Mesendoderm (in vitro differentiated cells): Measurements from ENCODE around the gene COL28A1. TPM values are rescaled to one million over a fixed set of nuclear protein-coding genes. Genes with fewer than 3 reads are reported as not detected.
A peak's percentile ranks its signal among the peaks of the same experiment; 100 is the strongest.

Experiments used
- DNase-seq: peaks from one replicate; pipeline ENCODE4 v3.0.0; 2013
- H2AK5ac ChIP-seq: 2 replicates; pipeline ENCODE4 v1.6.1; 2013; ENCODE audit warnings: low read length, inconsistent platforms
- H2BK120ac ChIP-seq: 2 replicates; pipeline ENCODE4 v1.6.1; 2013; ENCODE audit warnings: low read depth, mild to moderate bottlenecking, low read length, moderate library complexity, mixed read lengths
- H2BK15ac ChIP-seq: replicated peaks from 2 replicates; pipeline ENCODE4 v1.6.1; 2013; ENCODE audit warnings: low read depth, mild to moderate bottlenecking, moderate library complexity
- H2BK5ac ChIP-seq: 2 replicates; pipeline ENCODE4 v1.6.1; 2013; ENCODE audit warnings: low read length, inconsistent platforms
- H3K18ac ChIP-seq: 2 replicates; pipeline ENCODE4 v1.6.1; 2013; ENCODE audit warnings: mild to moderate bottlenecking, low read length, mixed read lengths
- H3K23ac ChIP-seq: one replicate; pipeline ENCODE4 v1.6.1; 2013; ENCODE audit warnings: low read length
- H3K27ac ChIP-seq: 2 replicates; pipeline ENCODE4 v1.5.1; 2013; ENCODE audit warnings: low read depth, mild to moderate bottlenecking, inconsistent platforms, low read length, moderate library complexity
- H3K27me3 ChIP-seq: 2 replicates; pipeline ENCODE4 v1.6.1; 2013; ENCODE audit warnings: low read length, control low read depth, mild to moderate bottlenecking, inconsistent platforms; ENCODE audit not compliant: insufficient read depth, poor library complexity
- H3K36me3 ChIP-seq: 2 replicates; pipeline ENCODE4 v1.6.1; 2013; ENCODE audit warnings: low read length, inconsistent platforms; ENCODE audit not compliant: control insufficient read depth, insufficient read depth
- H3K4ac ChIP-seq: one replicate; pipeline ENCODE4 v1.6.1; 2013; ENCODE audit warnings: low read depth, mild to moderate bottlenecking, low read length, moderate library complexity
- H3K4me1 ChIP-seq: 2 replicates; pipeline ENCODE4 v1.6.1; 2013; ENCODE audit warnings: low read depth, low read length, inconsistent platforms; ENCODE audit not compliant: control insufficient read depth
- H3K4me2 ChIP-seq: 2 replicates; pipeline ENCODE4 v1.6.1; 2013; ENCODE audit warnings: low read length
- H3K4me3 ChIP-seq: 2 replicates; pipeline ENCODE4 v1.5.1; 2013; ENCODE audit warnings: mild to moderate bottlenecking, low read length
- H3K56ac ChIP-seq: one replicate; pipeline ENCODE4 v1.6.1; 2013; ENCODE audit warnings: low read length
- H3K79me1 ChIP-seq: 2 replicates; pipeline ENCODE4 v1.6.1; 2013; ENCODE audit warnings: low read length, inconsistent platforms
- H3K79me2 ChIP-seq: 2 replicates; pipeline ENCODE4 v1.6.1; 2013; ENCODE audit warnings: mild to moderate bottlenecking, low read length; ENCODE audit not compliant: control insufficient read depth, insufficient read depth
- H3K9ac ChIP-seq: 2 replicates; pipeline ENCODE4 v1.6.1; 2013; ENCODE audit warnings: low read length, inconsistent platforms
- H4K5ac ChIP-seq: one replicate; pipeline ENCODE4 v1.6.1; 2013; ENCODE audit warnings: low read length
- H4K8ac ChIP-seq: one replicate; pipeline ENCODE4 v1.6.1; 2013; ENCODE audit warnings: low read depth, mild to moderate bottlenecking, control low read depth, low read length, moderate library complexity
- WGBS: extraction: QIAGEN DNeasy Blood & Tissue Kit; methylation state at CpG from one replicate; pipeline ENCODE4 v1.1.7; 2013; ENCODE audit warnings: low lambda C conversion rate, missing lambda C conversion rate; ENCODE audit not compliant: insufficient coverage; ENCODE audit errors: extremely low coverage; 5-methylcytosine and 5-hydroxymethylcytosine counted together
- polyA plus RNA-seq, 2 experiments: library from polyadenylated mRNA; stranded (reverse); fragments of 200-250 nt; gene quantifications; one replicate each; pipeline ENCODE4 v1.2.3, GENCODE V29; 2013

Gene COL28A1
- polyA plus RNA-seq (2013, experiment 1 of 2) = 0.15 TPM
- 0.21 TPM for polyA plus RNA-seq (2013, experiment 2 of 2)

- Histone ChIP-seq H3K23ac (no peak within 1 kb of the TSS), H4K5ac (no peak within 1 kb of the TSS), H3K9ac (no peak within 1 kb of the TSS), H3K4me1 (no peaks in the 10 kb centered on the region), H3K36me3 (no peaks in the 10 kb centered on the region), H3K4ac (no peak within 1 kb of the TSS), H2BK120ac (no peak within 1 kb of the TSS), H3K56ac (no peak within 1 kb of the TSS), H3K18ac (no peak within 1 kb of the TSS), H3K27me3 (no peaks in the 10 kb centered on the region), H2BK15ac (no peak within 1 kb of the TSS), H3K4me3 (no peak within 1 kb of the TSS), H2BK5ac (no peak within 1 kb of the TSS), H2AK5ac (no peak within 1 kb of the TSS), H3K79me2 (no peaks in the 10 kb centered on the region), H4K8ac (no peak within 1 kb of the TSS), H3K79me1 (no peaks in the 10 kb centered on the region), H3K27ac (no peak within 1 kb of the TSS), H3K4me2 (no peak within 1 kb of the TSS)
- no CpG with 5 or more reads among the region's 1 CpG for WGBS
- DNase-seq = no peak
Measured at GRCh38 chr7:7535691-7536090, at the start of gene COL28A1. Gene COL28A1, minus strand, starts transcription at chr7:7535873. Its CDS starts 2,998 bp downstream, at chr7:7532875.

- H3K4me2 ChIP-seq = no peak overlapping the region
- H3K56ac ChIP-seq = no peak overlapping the region
- H3K4ac ChIP-seq = no peak overlapping the region
- no peak overlapping the region for H2BK120ac ChIP-seq
- H3K79me1 ChIP-seq = no peaks in the 10 kb centered on the region
- H4K5ac ChIP-seq = no peak overlapping the region
- DNase-seq = no peak
- H3K79me2 ChIP-seq = no peaks in the 10 kb centered on the region
- H3K18ac ChIP-seq = no peak overlapping the region
- H3K27me3 ChIP-seq = no peaks in the 10 kb centered on the region
- no CpG with 5 or more reads among the region's 1 CpG for WGBS
- no peak overlapping the region for H3K9ac ChIP-seq
- no peaks in the 10 kb centered on the region for H3K36me3 ChIP-seq
- no peak overlapping the region for H3K27ac ChIP-seq
- no peak overlapping the region for H2BK15ac ChIP-seq
- H2BK5ac ChIP-seq = no peak overlapping the region
- H4K8ac ChIP-seq = no peak overlapping the region
- H2AK5ac ChIP-seq = no peak overlapping the region
- H3K4me3 ChIP-seq = no peak overlapping the region
- H3K23ac ChIP-seq = no peak overlapping the region
- H3K4me1 ChIP-seq = no peaks in the 10 kb centered on the region
Measured at GRCh38 chr7:7584653-7585052, 49.0 kb upstream of the COL28A1 start.

GRCh38 chr7:7583731-7584130 is 48.1 kb upstream of the COL28A1 start:
- H3K4me1 ChIP-seq = no peaks in the 10 kb centered on the region
- H2BK15ac ChIP-seq = no peak overlapping the region
- H3K27me3 ChIP-seq = no peaks in the 10 kb centered on the region
- WGBS = no CpG with 5 or more reads among the region's 2 CpGs
- no peak overlapping the region for H3K9ac ChIP-seq
- no peak overlapping the region for H3K4me3 ChIP-seq
- no peaks in the 10 kb centered on the region for H3K79me1 ChIP-seq
- no peak overlapping the region for H3K23ac ChIP-seq
- no peak for DNase-seq
- H3K56ac ChIP-seq = no peak overlapping the region
- no peak overlapping the region for H3K4ac ChIP-seq
- no peak overlapping the region for H3K4me2 ChIP-seq
- no peak overlapping the region for H2AK5ac ChIP-seq
- H3K79me2 ChIP-seq = no peaks in the 10 kb centered on the region
- no peak overlapping the region for H3K18ac ChIP-seq
- H3K27ac ChIP-seq = no peak overlapping the region
- H2BK120ac ChIP-seq = no peak overlapping the region
- no peak overlapping the region for H2BK5ac ChIP-seq
- no peak overlapping the region for H4K8ac ChIP-seq
- H4K5ac ChIP-seq = no peak overlapping the region
- no peaks in the 10 kb centered on the region for H3K36me3 ChIP-seq

GRCh38 chr7:7582596-7582995 is 46.9 kb upstream of the COL28A1 start:
- Histone ChIP-seq H3K18ac (no peak overlapping the region), H3K4ac (no peak overlapping the region), H3K4me1 (no peaks in the 10 kb centered on the region), H3K27me3 (no peaks in the 10 kb centered on the region), H2BK5ac (no peak overlapping the region), H4K5ac (no peak overlapping the region), H3K79me1 (peaks cover under 1% of the 10 kb centered on the region), H3K4me2 (no peak overlapping the region), H3K23ac (no peak overlapping the region), H3K9ac (no peak overlapping the region), H2BK120ac (no peak overlapping the region), H3K56ac (no peak overlapping the region), H3K36me3 (no peaks in the 10 kb centered on the region), H2AK5ac (no peak overlapping the region), H3K4me3 (no peak overlapping the region), H2BK15ac (no peak overlapping the region), H4K8ac (no peak overlapping the region), H3K27ac (no peak overlapping the region), H3K79me2 (no peaks in the 10 kb centered on the region)
- no CpG with 5 or more reads among the region's 1 CpG for WGBS
- DNase-seq = no peak

- H4K8ac ChIP-seq = no peak overlapping the region
- no peak overlapping the region for H3K18ac ChIP-seq
- no peak overlapping the region for H3K4me2 ChIP-seq
- no peaks in the 10 kb centered on the region for H3K4me1 ChIP-seq
- no peak overlapping the region for H2AK5ac ChIP-seq
- H3K79me2 ChIP-seq = no peaks in the 10 kb centered on the region
- H2BK15ac ChIP-seq = no peak overlapping the region
- H3K27me3 ChIP-seq = no peaks in the 10 kb centered on the region
- no peak overlapping the region for H3K23ac ChIP-seq
- H3K4ac ChIP-seq = no peak overlapping the region
- no peak overlapping the region for H3K4me3 ChIP-seq
- no peak overlapping the region for H2BK5ac ChIP-seq
- DNase-seq = peak; percentile 94
- WGBS = no CpG with 5 or more reads among the region's 10 CpGs
- no peak overlapping the region for H4K5ac ChIP-seq
- no peaks in the 10 kb centered on the region for H3K36me3 ChIP-seq
- no peak overlapping the region for H3K27ac ChIP-seq
- no peak overlapping the region for H2BK120ac ChIP-seq
- H3K56ac ChIP-seq = no peak overlapping the region
- peaks cover 3% of the 10 kb centered on the region for H3K79me1 ChIP-seq
- H3K9ac ChIP-seq = no peak overlapping the region
Measured at GRCh38 chr7:7581531-7582179, 46.0 kb upstream of the COL28A1 start.

GRCh38 chr7:7579638-7580037 is 44.0 kb upstream of the COL28A1 start:
- Histone ChIP-seq H3K79me1 (peaks cover 4% of the 10 kb centered on the region), H2BK15ac (no peak overlapping the region), H3K27me3 (no peaks in the 10 kb centered on the region), H2AK5ac (no peak overlapping the region), H4K5ac (no peak overlapping the region), H3K4me2 (no peak overlapping the region), H3K36me3 (no peaks in the 10 kb centered on the region), H3K4me1 (no peaks in the 10 kb centered on the region), H4K8ac (no peak overlapping the region), H3K9ac (no peak overlapping the region), H2BK120ac (no peak overlapping the region), H3K18ac (no peak overlapping the region), H3K27ac (no peak overlapping the region), H2BK5ac (no peak overlapping the region), H3K56ac (no peak overlapping the region), H3K23ac (no peak overlapping the region), H3K4me3 (no peak overlapping the region), H3K79me2 (no peaks in the 10 kb centered on the region), H3K4ac (no peak overlapping the region)
- no peak for DNase-seq
- WGBS = no CpG with 5 or more reads among the region's 3 CpGs
